ENCODE data around the gene MYG1.

DNA sequence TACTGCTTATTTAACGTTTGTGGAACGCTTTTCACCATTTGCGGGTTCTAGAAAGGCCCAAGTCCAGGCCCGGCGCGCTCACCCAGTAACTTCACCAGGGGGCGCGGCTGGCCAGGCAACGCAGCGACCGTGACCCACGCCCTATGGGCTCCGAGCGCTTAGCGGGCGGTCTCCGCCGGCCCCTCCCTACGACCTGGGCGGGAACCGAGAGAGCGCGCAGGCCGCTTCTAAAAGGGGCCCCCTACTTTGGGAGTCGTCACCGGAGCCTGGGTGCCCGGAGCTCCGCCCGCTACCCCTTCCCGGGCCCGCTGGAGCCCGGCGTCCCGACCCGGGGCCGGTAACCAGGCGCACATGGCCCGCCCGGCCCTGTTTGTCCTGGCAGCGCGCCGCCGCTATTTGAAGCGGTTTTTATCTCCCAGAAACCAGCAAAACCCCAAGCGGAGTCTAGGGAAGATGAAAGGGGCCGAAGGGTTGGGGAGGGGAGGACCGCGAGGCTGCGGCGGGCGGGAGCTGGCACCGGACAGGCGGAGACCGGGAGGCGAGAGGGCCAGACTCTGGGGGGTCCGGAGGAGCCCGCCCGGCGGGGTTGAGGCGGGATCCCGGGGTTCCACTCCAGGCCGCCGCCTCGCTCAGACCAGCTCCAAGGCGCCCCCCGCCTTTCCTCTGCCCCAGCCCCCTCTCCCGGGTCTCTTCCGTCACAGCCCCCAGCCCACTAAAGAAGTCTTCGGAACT, 25.4 kb downstream of the MYG1 start:
- peak; percentile 80 for TF ChIP-seq POLR2AphosphoS5 (IDR thresholded peaks at IDR 0.05; ENCODE audit: borderline replicate concordance, low read depth, low read length)
- no peak for TF ChIP-seq EZH2 (IDR thresholded peaks at IDR 0.05)
- no peak for TF ChIP-seq FOXP2 (optimal IDR thresholded peaks at IDR 0.05; ENCODE audit: control extremely low read depth, extremely low read length, insufficient read depth)

All from SK-N-MC (cell line).